GM19463 (cell line): ENCODE measurements around the gene PRDM16.

ENCODE experiments used
- ATAC-seq: cut with Tn5 transposase; IDR thresholded peaks from one replicate; pipeline ENCODE4 v1.9.1; 2021; ENCODE audit warnings: mild to moderate bottlenecking, moderate library complexity; ENCODE audit not compliant: unreplicated experiment

Gene PRDM16

GRCh38 chr1:3327389-3327702 lies 258.3 kb downstream of the PRDM16 start:
- no peak for ATAC-seq

GRCh38 chr1:3327936-3328590 lies 259.1 kb downstream of the PRDM16 start:
- ATAC-seq, result no peak

- ATAC-seq, result no peak
Observed at GRCh38 chr1:3329640-3330281, 260.8 kb downstream of the PRDM16 start.

GRCh38 chr1:3330771-3331245 lies 261.8 kb downstream of the PRDM16 start:
- no peak for ATAC-seq

GRCh38 chr1:3331564-3331963 lies 262.6 kb downstream of the PRDM16 start:
- no peak for ATAC-seq

GRCh38 chr1:3332043-3332442 lies 263.0 kb downstream of the PRDM16 start:
- ATAC-seq, result no peak

GRCh38 chr1:3332662-3333061 lies 263.7 kb downstream of the PRDM16 start:
- no peak for ATAC-seq

- ATAC-seq, result no peak
Observed at GRCh38 chr1:3333903-3334302, 264.9 kb downstream of the PRDM16 start.

GRCh38 chr1:3334366-3334765 lies 265.4 kb downstream of the PRDM16 start:
- no peak for ATAC-seq

GRCh38 chr1:3335754-3336640 lies 267.0 kb downstream of the PRDM16 start:
- no peak for ATAC-seq

- no peak for ATAC-seq
Observed at GRCh38 chr1:3336641-3337630, 267.9 kb downstream of the PRDM16 start.

- ATAC-seq, result no peak
Observed at GRCh38 chr1:3337798-3338724, 269.1 kb downstream of the PRDM16 start.

- no peak for ATAC-seq
Observed at GRCh38 chr1:3338725-3339070, 269.7 kb downstream of the PRDM16 start.

GRCh38 chr1:3339856-3340255 lies 270.9 kb downstream of the PRDM16 start:
- ATAC-seq, result no peak

- ATAC-seq, result no peak
Observed at GRCh38 chr1:3340548-3341235, 271.7 kb downstream of the PRDM16 start.

GRCh38 chr1:3341236-3341994 lies 272.4 kb downstream of the PRDM16 start:
- ATAC-seq, result no peak

GRCh38 chr1:3342960-3343359 lies 274.0 kb downstream of the PRDM16 start:
- ATAC-seq, result no peak

GRCh38 chr1:3344395-3344794 lies 275.4 kb downstream of the PRDM16 start:
- ATAC-seq, result no peak
